NCI-H1436 treated with DMSO at 0.1 percent for 48 hours (cell line): ENCODE measurements around the gene XRCC3.

Experiments
- DNase-seq: peaks from one replicate; lab custom pipeline; 2025; lab: John Stamatoyannopoulos, UW

The XRCC3 gene

GRCh38 chr14:103738701-103739451 lies 23.6 kb upstream of the XRCC3 start:
- DNase-seq: no peak

GRCh38 chr14:103738166-103738565 lies 22.9 kb upstream of the XRCC3 start:
- DNase-seq: no peak

GRCh38 chr14:103737432-103738045 lies 22.3 kb upstream of the XRCC3 start:
- no peak for DNase-seq

GRCh38 chr14:103736546-103737431 lies 21.5 kb upstream of the XRCC3 start:
- no peak for DNase-seq

GRCh38 chr14:103735815-103736545 lies 20.7 kb upstream of the XRCC3 start:
- DNase-seq: no peak

- DNase-seq: no peak
These were observed 20.2 kb upstream of the XRCC3 start for GRCh38 chr14:103735439-103735814.

GRCh38 chr14:103735022-103735421 lies 19.8 kb upstream of the XRCC3 start:
- no peak for DNase-seq

GRCh38 chr14:103734081-103734888 lies 19.0 kb upstream of the XRCC3 start:
- DNase-seq: no peak

- no peak for DNase-seq
These were observed 18.4 kb upstream of the XRCC3 start for GRCh38 chr14:103733651-103734050.

GRCh38 chr14:103732868-103733620 lies 17.8 kb upstream of the XRCC3 start:
- DNase-seq: no peak

- no peak for DNase-seq
These were observed 16.9 kb upstream of the XRCC3 start for GRCh38 chr14:103731916-103732867.

- DNase-seq: no peak
These were observed 16.2 kb upstream of the XRCC3 start for GRCh38 chr14:103731481-103731880.

GRCh38 chr14:103730490-103731035 lies 15.3 kb upstream of the XRCC3 start:
- no peak for DNase-seq

GRCh38 chr14:103729496-103730448 lies 14.5 kb upstream of the XRCC3 start:
- no peak for DNase-seq

GRCh38 chr14:103728721-103729120 lies 13.5 kb upstream of the XRCC3 start:
- DNase-seq: no peak

GRCh38 chr14:103728141-103728540 lies 12.9 kb upstream of the XRCC3 start:
- no peak for DNase-seq

GRCh38 chr14:103727313-103727980 lies 12.2 kb upstream of the XRCC3 start:
- DNase-seq: no peak
